Stimulated activated CD8-positive, alpha-beta memory T cell treated with anti-CD3 and anti-CD28 coated beads, Interleukin-12 subunit alpha, Interleukin-12 subunit beta, amount 100 ng/mL, for 24 hours (primary cell): Measurements from ENCODE around the gene MYO1D.

Source experiments
- DNase-seq: peaks from one replicate; pipeline ENCODE4 v3.0.0-alpha.2; 2020; ENCODE audit errors: extremely low read depth

MYO1D gene

GRCh38 chr17:32569171-32570080 lies 307.5 kb downstream of the MYO1D start:
- DNase-seq: no peak

DNA sequence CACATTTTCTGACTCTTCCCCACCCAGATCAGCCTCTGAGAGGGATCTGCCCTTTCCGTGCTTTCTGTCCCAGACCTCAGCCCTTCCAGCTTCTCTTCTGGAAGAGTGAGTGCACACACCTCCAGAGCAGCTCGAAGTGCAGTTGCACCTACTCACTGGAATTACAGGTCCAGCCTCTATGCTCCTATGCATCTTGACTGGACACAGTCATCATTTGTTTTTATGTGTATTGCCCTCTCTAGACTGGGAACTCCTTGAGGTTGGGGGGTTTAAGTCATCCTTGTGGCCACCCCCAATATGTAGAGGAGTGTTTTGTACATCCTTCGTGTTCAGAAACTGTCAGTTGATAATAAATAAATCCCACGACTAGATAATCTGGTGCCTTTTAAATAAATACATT lies 308.2 kb downstream of the MYO1D start:
- no peak for DNase-seq

DNA sequence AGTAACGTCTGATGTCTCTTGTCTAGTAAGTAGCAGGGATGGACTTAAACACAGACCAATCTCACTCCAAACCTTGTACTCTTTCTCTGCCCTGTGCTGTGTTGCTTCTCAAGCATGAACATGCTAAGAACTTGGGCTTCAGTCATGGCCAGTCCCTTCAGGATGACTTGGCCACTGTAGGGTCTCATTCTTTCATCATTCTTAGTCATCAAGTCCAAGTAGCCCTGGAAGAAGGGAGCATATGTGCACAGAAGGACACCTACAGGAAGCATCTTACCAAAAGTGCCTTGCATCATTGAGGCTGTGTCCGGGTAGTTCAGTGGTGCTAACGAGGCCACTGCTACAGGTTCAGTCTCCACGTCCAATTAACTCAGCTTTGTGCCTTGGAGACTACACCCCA lies 309.4 kb downstream of the MYO1D start:
- no peak for DNase-seq

DNA sequence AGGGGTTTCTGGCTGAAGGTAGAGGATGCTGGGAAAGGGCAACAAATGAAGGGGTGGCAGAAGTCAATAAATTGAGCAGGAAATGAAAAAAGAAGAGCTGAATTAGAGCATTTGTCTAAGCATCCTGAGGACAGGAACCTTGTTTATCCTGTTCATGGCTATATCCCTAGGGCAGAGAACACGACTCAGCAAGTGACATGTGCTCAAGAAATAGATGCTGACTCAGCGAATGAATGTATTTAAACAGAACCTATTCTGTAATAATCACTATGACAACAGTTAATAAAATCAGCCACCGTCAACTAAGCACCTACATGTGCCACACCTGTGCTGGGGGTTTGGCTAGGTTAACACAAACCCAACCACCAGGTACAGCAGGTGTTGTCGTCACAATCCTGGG lies 309.8 kb downstream of the MYO1D start:
- DNase-seq: no peak

DNA sequence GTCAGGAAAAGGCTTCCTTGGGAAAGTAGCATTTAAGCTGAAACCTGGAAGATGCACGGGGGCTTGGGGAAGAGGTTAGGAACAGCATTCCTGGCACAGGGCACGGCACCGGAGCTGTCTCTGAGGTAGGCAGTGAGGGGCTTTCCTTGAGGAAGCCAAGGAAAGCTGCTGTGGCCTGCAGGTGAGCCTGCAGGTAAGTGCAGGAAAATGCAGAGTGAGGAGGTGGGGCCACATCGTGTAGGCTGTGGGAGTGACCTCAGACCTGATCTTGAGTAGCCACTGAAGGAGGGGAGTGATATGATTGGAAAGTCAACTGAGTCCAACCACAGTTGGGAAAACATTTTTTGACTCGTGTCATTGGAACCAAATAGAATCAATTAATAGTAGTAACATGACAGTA lies 310.6 kb downstream of the MYO1D start:
- no peak for DNase-seq

DNA sequence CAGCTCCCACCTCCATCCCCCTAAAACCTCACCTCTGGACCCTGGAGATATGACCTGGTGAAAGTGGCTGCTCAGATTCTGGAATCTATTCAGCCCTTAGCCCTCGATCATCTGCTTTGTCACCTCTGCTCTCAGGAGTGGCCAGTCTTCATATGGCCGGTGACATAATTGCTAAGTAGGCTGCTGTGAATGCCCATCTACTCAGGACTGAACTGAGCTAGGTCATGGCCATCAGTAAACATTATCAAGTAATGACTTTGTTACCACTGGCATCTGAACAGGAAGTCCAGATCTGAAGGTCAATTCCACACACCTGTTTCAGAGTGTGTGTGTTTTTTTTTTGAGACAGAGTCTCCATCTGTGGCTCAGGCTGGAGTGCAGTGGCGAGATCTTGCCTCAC lies 311.5 kb downstream of the MYO1D start:
- no peak for DNase-seq

DNA sequence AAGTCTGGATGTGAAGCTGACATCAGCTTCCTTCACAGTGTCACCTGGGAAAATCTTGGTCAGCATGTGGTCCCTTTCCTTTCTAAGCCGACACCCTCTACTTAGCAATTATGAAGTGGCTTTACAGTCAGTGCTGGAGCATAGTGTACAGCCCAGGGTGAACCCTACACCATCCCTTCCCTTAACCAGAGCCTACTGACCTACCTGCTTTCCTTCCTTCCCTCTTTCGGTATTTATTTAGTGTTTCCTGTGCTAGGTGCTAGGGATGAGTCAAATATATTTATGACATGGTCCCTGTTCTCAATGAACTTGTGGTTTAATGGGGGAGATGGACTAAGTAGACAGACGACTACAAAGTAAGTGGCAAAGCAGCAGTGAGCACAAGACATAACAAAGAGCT lies 312.6 kb downstream of the MYO1D start:
- no peak for DNase-seq

DNA sequence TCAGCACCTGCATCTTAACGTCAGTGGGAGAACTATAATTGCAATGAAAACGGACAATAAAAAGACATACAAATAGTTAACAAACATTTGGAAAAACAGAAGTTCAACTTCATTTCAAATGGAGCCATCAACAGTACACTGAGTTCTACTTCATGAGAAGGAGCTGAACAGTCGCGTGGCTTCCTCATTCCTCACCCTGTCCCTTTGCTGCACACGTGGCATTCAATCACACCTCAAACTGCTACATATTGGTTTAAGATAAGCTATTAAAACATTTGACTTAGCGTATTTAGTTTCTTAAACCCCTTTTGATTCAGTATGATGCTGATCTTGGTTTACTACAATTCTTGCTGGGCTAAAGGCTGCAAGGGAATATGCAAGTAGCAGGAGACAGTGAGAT lies 313.3 kb downstream of the MYO1D start:
- no peak for DNase-seq

GRCh38 chr17:32558997-32559650 lies 317.8 kb downstream of the MYO1D start:
- DNase-seq: no peak

- DNase-seq: no peak
Observed at GRCh38 chr17:32558326-32558955, 318.5 kb downstream of the MYO1D start.

DNA sequence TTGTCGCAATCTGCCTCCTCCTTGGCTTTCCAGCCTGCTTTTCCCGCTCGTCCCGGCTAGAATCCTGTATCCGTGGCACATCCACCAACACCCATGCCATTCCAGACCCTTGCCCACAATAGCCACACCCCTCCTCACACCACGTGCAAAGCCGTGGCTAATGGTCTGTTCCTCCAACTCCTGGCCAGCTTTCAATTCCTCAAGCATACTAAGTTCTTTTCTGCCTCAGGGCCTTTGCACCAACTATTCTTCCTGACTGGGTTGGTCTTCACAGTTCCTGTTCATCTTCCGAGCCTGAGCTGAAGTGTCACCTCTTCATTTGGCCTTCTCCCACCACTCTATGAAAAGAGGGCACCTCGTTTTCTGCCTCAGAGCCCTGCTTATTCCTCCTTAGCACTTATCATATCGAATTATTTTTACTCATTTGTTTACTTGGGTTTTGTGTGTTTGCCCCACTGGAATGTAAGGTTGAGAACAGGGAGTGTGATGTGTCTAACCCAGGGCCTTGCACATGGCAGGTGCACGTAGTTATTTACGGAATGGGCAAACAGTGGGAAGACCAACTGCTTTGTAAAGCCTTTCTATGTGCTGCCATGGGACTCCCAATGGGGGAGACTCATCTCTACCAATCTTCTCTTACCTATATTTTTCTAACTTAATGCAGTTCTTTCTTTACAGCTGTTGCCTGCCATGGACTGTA lies 321.2 kb downstream of the MYO1D start:
- no peak for DNase-seq

- no peak for DNase-seq
Observed at GRCh38 chr17:32553168-32553567, 323.8 kb downstream of the MYO1D start.

DNA sequence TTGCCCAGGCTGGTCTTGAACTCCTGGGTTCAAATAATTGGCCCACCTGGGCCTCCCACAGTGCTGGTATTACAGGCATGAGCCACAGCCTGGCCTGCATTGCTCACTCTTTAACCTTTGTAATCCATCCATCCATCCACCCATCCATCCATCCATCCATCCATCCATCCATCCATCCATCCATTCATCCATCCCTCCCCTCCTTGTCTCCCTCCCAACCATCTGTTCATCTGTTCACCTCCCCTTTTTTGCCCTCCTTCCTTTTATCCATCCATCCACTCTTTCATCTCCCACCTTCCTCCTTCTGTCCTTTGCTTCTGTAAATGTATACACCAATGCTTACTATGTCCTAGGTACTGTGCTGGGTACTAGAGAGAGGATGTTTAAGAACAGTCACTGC lies 324.6 kb downstream of the MYO1D start:
- no peak for DNase-seq

DNA sequence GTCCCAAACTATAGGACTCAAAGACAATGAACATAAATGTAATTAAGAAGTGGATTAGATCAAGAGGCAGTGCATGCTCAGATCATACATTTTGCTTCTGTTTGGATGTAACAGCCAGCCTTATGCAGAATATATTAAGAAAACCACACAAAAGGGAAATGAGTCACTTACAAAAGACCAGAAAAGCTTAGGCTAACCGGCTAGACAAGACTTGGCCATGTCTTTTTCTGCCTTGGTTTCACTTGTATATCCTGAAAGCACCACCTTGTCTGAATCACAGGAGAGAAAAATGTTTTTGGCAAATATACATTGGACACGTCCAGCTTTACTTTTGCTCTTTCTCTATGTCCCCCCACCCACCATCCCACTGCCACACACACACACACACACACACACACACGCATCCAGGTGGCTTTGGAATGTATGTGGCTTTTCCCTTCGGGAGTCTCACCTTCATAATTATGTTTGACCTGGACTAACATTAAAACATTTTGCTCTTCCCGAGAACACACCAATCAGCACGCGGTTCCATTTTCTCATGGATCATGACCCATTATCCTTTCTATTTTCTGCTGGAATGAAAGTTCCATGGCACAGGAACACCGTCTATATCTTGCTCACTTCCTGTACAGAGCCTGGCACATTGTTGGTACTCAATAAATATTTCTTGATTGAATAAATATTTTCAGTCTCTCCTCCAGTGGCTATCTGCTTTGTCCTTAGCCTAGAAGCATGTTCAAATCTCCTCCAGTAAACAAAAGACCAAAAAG lies 325.6 kb downstream of the MYO1D start:
- DNase-seq: no peak

GRCh38 chr17:32549559-32549958 lies 327.4 kb downstream of the MYO1D start:
- no peak for DNase-seq

GRCh38 chr17:32546031-32546444 lies 330.9 kb downstream of the MYO1D start:
- DNase-seq: no peak

- DNase-seq: no peak
Observed at GRCh38 chr17:32542186-32542585, 334.7 kb downstream of the MYO1D start.

- DNase-seq: no peak
Observed at GRCh38 chr17:32541640-32542039, 335.3 kb downstream of the MYO1D start.

- no peak for DNase-seq
Observed at GRCh38 chr17:32536736-32537643, 339.9 kb downstream of the MYO1D start.

GRCh38 chr17:32533296-32533695 lies 343.6 kb downstream of the MYO1D start:
- DNase-seq: no peak
